HepG2 (cell line): ENCODE measurements around the gene GSTP1.

Source experiments
- CBX2 ChIP-seq, 2 experiments: fragments of 200-600 bp in 1 of 2; sonication (generic); formaldehyde crosslinking in 1 of 2; IDR thresholded peaks; 2 replicates each; pipeline versions ENCODE4 v1.7.0 to v1.8.1; 2018 to 2022; ENCODE audit warnings: low read depth in 2 of 2, low read length in 1 of 2, mild to moderate bottlenecking in 1 of 2, missing genetic modification reagents in 1 of 2
- CTCF ChIP-seq: sonication (generic); formaldehyde crosslinking; IDR thresholded peaks from 2 replicates; pipeline ENCODE4 v1.5.0; 2020; ENCODE audit warnings: mild to moderate bottlenecking, missing genetic modification reagents, moderate library complexity
- EZH2 ChIP-seq: conservative IDR thresholded peaks from 2 replicates; pipeline ENCODE4 v1.6.1; 2012; ENCODE audit warnings: mild to moderate bottlenecking, low read depth, low read length, moderate library complexity
- MTA3 ChIP-seq: sonication (generic); formaldehyde crosslinking; IDR thresholded peaks from 2 replicates; pipeline ENCODE4 v1.4.0; 2020; ENCODE audit warnings: missing genetic modification reagents
- NR3C1 ChIP-seq: sonication (generic); formaldehyde crosslinking; IDR thresholded peaks from 2 replicates; pipeline ENCODE4 v1.4.0; 2020; ENCODE audit warnings: missing genetic modification reagents
- PHF8 ChIP-seq: sonication (generic); formaldehyde crosslinking; IDR thresholded peaks from 2 replicates; pipeline ENCODE4 v1.5.0; 2020; ENCODE audit warnings: missing genetic modification reagents
- POLR2AphosphoS5 ChIP-seq: IDR thresholded peaks from 2 replicates; pipeline ENCODE4 v1.6.1; 2012; ENCODE audit warnings: low read depth, low read length
- PPARG ChIP-seq: conservative IDR thresholded peaks from 2 replicates; pipeline ENCODE4 v1.6.1; 2016; ENCODE audit warnings: missing biosample characterization, missing genetic modification reagents
- RBM39 ChIP-seq: fragments of 200-400 bp; formaldehyde crosslinking; IDR thresholded peaks from one replicate; pipeline ENCODE4 v1.6.1; 2018; ENCODE audit warnings: antibody characterized with exemption, mild to moderate bottlenecking, low read depth, low read length; ENCODE audit not compliant: poor library complexity, severe bottlenecking
- ZBTB43 ChIP-seq: sonication (generic); formaldehyde crosslinking; conservative IDR thresholded peaks from 2 replicates; pipeline ENCODE4 v1.4.0; 2020; ENCODE audit warnings: missing genetic modification reagents
- ZBTB44 ChIP-seq: sonication (generic); formaldehyde crosslinking; IDR thresholded peaks from 2 replicates; pipeline ENCODE4 v1.4.0; 2020; ENCODE audit warnings: missing genetic modification reagents
- ZNF224 ChIP-seq: sonication (generic); formaldehyde crosslinking; IDR thresholded peaks from 2 replicates; pipeline ENCODE4 v1.5.0; 2020; ENCODE audit warnings: mild to moderate bottlenecking, missing genetic modification reagents
- ZNF33A ChIP-seq: sonication (generic); formaldehyde crosslinking; IDR thresholded peaks from 2 replicates; pipeline ENCODE4 v1.5.1; 2020; ENCODE audit warnings: missing genetic modification reagents, mild to moderate bottlenecking, moderate library complexity, borderline replicate concordance
- TF ChIP-seq, protein P1 (sequence below): sonication (generic); IDR thresholded peaks from 2 replicates; pipeline ENCODE4 v1.6.1; 2016; ENCODE audit warnings: low read depth, borderline replicate concordance

DNA sequence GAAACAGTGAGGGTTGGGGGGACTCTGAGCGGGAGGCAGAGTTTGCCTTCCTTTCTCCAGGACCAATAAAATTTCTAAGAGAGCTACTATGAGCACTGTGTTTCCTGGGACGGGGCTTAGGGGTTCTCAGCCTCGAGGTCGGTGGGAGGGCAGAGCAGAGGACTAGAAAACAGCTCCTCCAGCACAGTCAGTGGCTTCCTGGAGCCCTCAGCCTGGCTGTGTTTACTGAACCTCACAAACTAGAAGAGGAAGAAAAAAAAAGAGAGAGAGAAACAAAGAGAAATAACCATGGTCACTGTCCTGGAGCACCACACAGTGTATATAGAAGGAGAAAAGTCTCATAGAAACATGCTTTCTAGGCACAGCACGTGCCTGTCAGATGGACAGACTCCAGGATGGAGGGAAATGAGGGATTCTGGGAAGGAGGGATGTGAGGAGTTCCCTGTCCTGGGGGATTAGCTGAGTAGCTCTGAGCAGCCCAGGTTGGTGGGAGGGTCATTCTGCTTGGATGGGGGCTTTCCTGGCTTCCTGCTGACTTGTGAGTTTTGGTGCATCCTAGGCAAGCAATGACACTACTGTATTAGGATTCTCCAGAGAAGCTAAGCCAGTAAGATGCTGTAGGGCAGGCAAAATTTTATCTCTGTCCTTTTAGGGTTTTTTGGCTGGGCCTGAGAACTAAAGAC, 3.1 kb downstream of the GSTP1 start:
- TF ChIP-seq ZNF33A (CRISPR knock-in tag): no peak
- no peak for TF ChIP-seq ZBTB43
- TF ChIP-seq RBM39: no peak
- no peak for TF ChIP-seq ZBTB44 (CRISPR knock-in tag)
- no peak for TF ChIP-seq PPARG
- TF ChIP-seq EZH2: no peak
- TF ChIP-seq, protein P1, sequence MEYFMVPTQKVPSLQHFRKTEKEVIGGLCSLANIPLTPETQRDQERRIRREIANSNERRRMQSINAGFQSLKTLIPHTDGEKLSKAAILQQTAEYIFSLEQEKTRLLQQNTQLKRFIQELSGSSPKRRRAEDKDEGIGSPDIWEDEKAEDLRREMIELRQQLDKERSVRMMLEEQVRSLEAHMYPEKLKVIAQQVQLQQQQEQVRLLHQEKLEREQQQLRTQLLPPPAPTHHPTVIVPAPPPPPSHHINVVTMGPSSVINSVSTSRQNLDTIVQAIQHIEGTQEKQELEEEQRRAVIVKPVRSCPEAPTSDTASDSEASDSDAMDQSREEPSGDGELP: no peak
- TF ChIP-seq PHF8: no peak
- no peak for TF ChIP-seq CTCF (CRISPR knock-in tag)
- no peak for TF ChIP-seq CBX2 (IDR thresholded peaks at IDR 0.05; ENCODE audit: low read depth, low read length)
- TF ChIP-seq CBX2 (CRISPR knock-in tag; IDR thresholded peaks at IDR 0.05; ENCODE audit: low read depth): no peak
- no peak for TF ChIP-seq POLR2AphosphoS5
- TF ChIP-seq NR3C1 (CRISPR knock-in tag): no peak
- TF ChIP-seq ZNF224 (CRISPR knock-in tag): no peak
- TF ChIP-seq MTA3 (CRISPR knock-in tag): no peak
